HepG2 (cell line): Measurements from ENCODE around the gene PDILT. TPM values are rescaled to one million over a fixed set of nuclear protein-coding genes. Genes with fewer than 3 reads are reported as not detected.

Source experiments
- ATAC-seq: fragments of 200-7000 bp; cut with Tn5 transposase; 3 replicates; pipeline ENCODE4 v1.9.1; 2020; ENCODE audit warnings: mild to moderate bottlenecking, moderate library complexity
- BruUV-seq: library from RNA; stranded (reverse); fragments of 400-500 nt; replicated peaks from 2 replicates; lab custom pipeline; 2021; lab: Mats Ljungman, UMichigan
- CTCF ChIA-PET: fragments of 300-600 bp; formaldehyde crosslinking; extraction: SDS; loops from one replicate; lab custom pipeline; 2021; ENCODE audit warnings: low total read pairs, inconsistent platforms, low intra/inter-chr PET ratio; lab: Yijun Ruan, JAX
- POLR2A ChIA-PET: fragments of 350-600 bp; sonication (Branson Sonifier 250); formaldehyde crosslinking; loops from one replicate; lab custom pipeline; 2020; ENCODE audit warnings: antibody characterized with exemption, inconsistent platforms; lab: Yijun Ruan, JAX
- DNase-seq: peaks from one replicate; pipeline ENCODE4 v3.0.0-alpha.2; 2015; ENCODE audit warnings: low spot score
- FAIRE-seq: peaks from 3 replicates; lab custom pipeline; 2011; peaks lifted over from hg19 to GRCh38; lab: Jason Lieb, UNC
- H2AFZ ChIP-seq: one replicate; pipeline ENCODE4 v1.6.1; 2011; ENCODE audit warnings: low read length, inconsistent platforms
- H3K27ac ChIP-seq: fragments of 300-600 bp; 3 replicates; pipeline ENCODE4 v1.8.0; 2011; ENCODE audit warnings: mixed run types, mild to moderate bottlenecking, mixed read lengths, low read length, inconsistent platforms; ENCODE audit not compliant: insufficient read depth; ENCODE audit errors: extremely low read length
- H3K27me3 ChIP-seq, 2 experiments: fragments of 200-600 bp in 1 of 2; 2 replicates in 1 of 2; 3 replicates in 1 of 2; pipeline versions ENCODE4 v1.6.0 to v1.8.0; 2011; ENCODE audit warnings: low read length in 2 of 2, mild to moderate bottlenecking in 2 of 2, moderate library complexity in 2 of 2, inconsistent platforms in 1 of 2; ENCODE audit not compliant: insufficient read depth in 2 of 2, control insufficient read depth in 1 of 2
- H3K36me3 ChIP-seq, 2 experiments: fragments of 200-600 bp in 1 of 2; replicated peaks in 1 of 2; 2 replicates in 1 of 2; 3 replicates in 1 of 2; pipeline versions ENCODE4 v1.5.1 to v1.8.0; 2011; ENCODE audit warnings: low read length in 2 of 2, inconsistent platforms in 1 of 2; ENCODE audit not compliant: insufficient read depth in 2 of 2, control insufficient read depth in 1 of 2
- H3K4me1 ChIP-seq: 2 replicates; pipeline ENCODE4 v1.5.1; 2012; ENCODE audit warnings: low read length, inconsistent platforms; ENCODE audit not compliant: insufficient read depth
- H3K4me2 ChIP-seq: 2 replicates; pipeline ENCODE4 v1.6.0; 2011; ENCODE audit warnings: low read depth, low read length, inconsistent platforms
- H3K4me3 ChIP-seq, 3 experiments: fragments of 200-600 bp in 1 of 3; sonication (generic), shearing (Covaris generic) in 1 of 3; replicated peaks in 1 of 3; 2 replicates each; pipeline ENCODE4 v1.5.1; 2011 to 2016; ENCODE audit warnings: low read length in 3 of 3, inconsistent platforms in 2 of 3, low read depth in 2 of 3, mild to moderate bottlenecking in 2 of 3, control low read depth in 1 of 3, mixed read lengths in 1 of 3; ENCODE audit not compliant: insufficient read depth in 1 of 3
- H3K79me2 ChIP-seq: one replicate; pipeline ENCODE4 v1.6.1; 2011; ENCODE audit warnings: low read length, inconsistent platforms; ENCODE audit not compliant: insufficient read depth
- H3K9ac ChIP-seq: 2 replicates; pipeline ENCODE4 v1.6.0; 2011; ENCODE audit warnings: mild to moderate bottlenecking, low read depth, low read length, inconsistent platforms; ENCODE audit not compliant: insufficient read depth
- H3K9me3 ChIP-seq: 2 replicates; pipeline ENCODE4 v1.5.1; 2012; ENCODE audit warnings: mild to moderate bottlenecking, low read length
- H4K20me1 ChIP-seq: 2 replicates; pipeline ENCODE4 v1.6.0; 2011; ENCODE audit warnings: inconsistent platforms, mild to moderate bottlenecking, low read length, moderate library complexity; ENCODE audit not compliant: insufficient read depth
- CBFB ChIP-seq: sonication (generic); formaldehyde crosslinking; IDR thresholded peaks from 2 replicates; pipeline ENCODE4 v1.4.0; 2020; ENCODE audit warnings: missing genetic modification reagents
- CREB1 ChIP-seq, 2 experiments: fragments of 450-650 bp in 1 of 2; IDR thresholded peaks; 2 replicates each; pipeline ENCODE4 v1.6.1; 2016 to 2017; ENCODE audit warnings: control low read depth in 1 of 2, mild to moderate bottlenecking in 1 of 2, missing compliant biosample characterization in 1 of 2, missing genetic modification characterization in 1 of 2
- HNRNPL ChIP-seq: fragments of 200-400 bp; formaldehyde crosslinking; IDR thresholded peaks from 2 replicates; pipeline ENCODE4 v1.6.1; 2017; ENCODE audit warnings: mild to moderate bottlenecking, low read depth, low read length
- POLR2G ChIP-seq: fragments of 200-400 bp; formaldehyde crosslinking; IDR thresholded peaks from 2 replicates; pipeline ENCODE4 v1.6.1; 2018; ENCODE audit warnings: mild to moderate bottlenecking, low read depth, low read length, moderate library complexity
- ZNF704 ChIP-seq: sonication (generic); formaldehyde crosslinking; IDR thresholded peaks from 2 replicates; pipeline ENCODE4 v1.8.1; 2023; ENCODE audit warnings: mild to moderate bottlenecking, inconsistent platforms, moderate library complexity, missing genetic modification reagents, borderline replicate concordance
- WGBS: methylation state at CpG from one replicate; pipeline ENCODE4 v1.1.6; 2017; ENCODE audit warnings: low lambda C conversion rate; 5-methylcytosine and 5-hydroxymethylcytosine counted together
- in situ Hi-C: cut with HindIII; loops from 2 replicates; pipeline ENCODE4 v1.10.0; 2017; ENCODE audit warnings: low pct_unique_long_range_greater_than_20kb; ENCODE audit not compliant: extremely low pct_ligation_motif_present
- intact Hi-C: fragments of 100-400 bp; cut with micrococcal nuclease; formaldehyde crosslinking; loops from one replicate; pipeline ENCODE4 v1.10.0; 2022; ENCODE audit not compliant: unreplicated experiment
- polyA plus RNA-seq, 8 experiments: library from polyadenylated mRNA; depleted of rRNA in 3 of 8; stranded (reverse) in 7 of 8; unstranded in 1 of 8; fragments of >200 nt; fragmentation: Illumina TruSeq in 4 of 8; extraction: Trizol in 4 of 8; gene quantifications; 2 replicates each; pipeline versions ENCODE4 v1.2.1 to v1.2.3, GENCODE V29; 2011 to 2016; ENCODE audit warnings: low read depth in 4 of 8, missing spikeins in 1 of 8, mixed read lengths in 1 of 8; ENCODE audit not compliant: insufficient read depth in 1 of 8
- total RNA-seq, 5 experiments: library from RNA; depleted of rRNA; stranded (reverse); fragments of >200 nt; fragmentation: Illumina TruSeq; extraction: Trizol; gene quantifications; 2 replicates each; pipeline ENCODE4 v1.2.3, GENCODE V29; 2016; ENCODE audit warnings: low read depth in 1 of 5

Gene PDILT
- total and polyA plus RNA-seq, 2 of the 13 experiments (the other 11 are each of a cell fraction or from before 2014, with no cell fraction given) = not detected

- ATAC-seq (no peak), FAIRE-seq (no peak), DNase-seq (no peak)
- WGBS = 28% methylated on average over 6 of the region's 6 CpGs
- CTCF ChIA-PET = no interaction called here
- no peaks in the 10 kb centered on the region for H4K20me1 ChIP-seq
- no peaks in the 10 kb centered on the region for H3K79me2 ChIP-seq
- no peak overlapping the region for H3K27ac ChIP-seq
- no peaks in the 10 kb centered on the region for H3K27me3 ChIP-seq
- BruUV-seq = no TSS peak
- in situ Hi-C loops = loop anchor here (25.0 kb wide), 1 partner anchor 722 kb away; no protein-coding TSS in a partner anchor
- H3K4me1 ChIP-seq = no peaks in the 10 kb centered on the region
- no peaks in the 10 kb centered on the region for H3K36me3 ChIP-seq
- intact Hi-C loops = loop anchor here (10.0 kb wide), 1 partner anchor 705 kb away; no protein-coding TSS in a partner anchor
- H3K9ac ChIP-seq = no peak overlapping the region
- POLR2A ChIA-PET = no interaction called here
- no peak overlapping the region for H3K4me2 ChIP-seq
- TF ChIP-seq ZNF704 (CRISPR knock-in tag) = no peak
- no peak for TF ChIP-seq POLR2G
- TF ChIP-seq HNRNPL = no peak
- TF ChIP-seq CBFB (CRISPR knock-in tag) = no peak
- TF ChIP-seq CREB1 (IDR thresholded peaks at IDR 0.05) = no peak
- TF ChIP-seq CREB1 (CRISPR knock-in tag; IDR thresholded peaks at IDR 0.05) = no peak
- no peak overlapping the region for H3K4me3 ChIP-seq
- no peaks in the 10 kb centered on the region for H3K9me3 ChIP-seq
- H2AFZ ChIP-seq = no peak overlapping the region
Measured at GRCh38 chr16:20309786-20310185, 94.8 kb downstream of the PDILT start.

Other genes starting within 250 kb of the PDILT start
- gene GP2, start 77.2 kb downstream of the PDILT start, total RNA-seq (2016; rRNA removed; fragmentation: Illumina TruSeq; extraction: Trizol) = 0.69 and 0.88 TPM in 2 replicates
- 0.15 and 0.25 TPM in 2 replicates for gene GP2, start 77.2 kb downstream of the PDILT start, polyA plus RNA-seq (2011; rRNA removed)
- not detected in 2 replicates for gene UMOD, start 52.0 kb downstream of the PDILT start, total RNA-seq (2016; rRNA removed; fragmentation: Illumina TruSeq; extraction: Trizol)
- not detected in 2 replicates for gene UMOD, start 52.0 kb downstream of the PDILT start, polyA plus RNA-seq (2011; rRNA removed)
- gene ACSM5, start 4.8 kb upstream of the PDILT start, total RNA-seq (2016; rRNA removed; fragmentation: Illumina TruSeq; extraction: Trizol) = 9.1 and 11.1 TPM in 2 replicates
- 15.0 and 21.0 TPM in 2 replicates for gene ACSM5, start 4.8 kb upstream of the PDILT start, polyA plus RNA-seq (2011; rRNA removed)
- gene ACSM2A, start 46.8 kb upstream of the PDILT start, total RNA-seq (2016; rRNA removed; fragmentation: Illumina TruSeq; extraction: Trizol) = 10.6 and 16.3 TPM in 2 replicates
- 11.4 and 20.8 TPM in 2 replicates for gene ACSM2A, start 46.8 kb upstream of the PDILT start, polyA plus RNA-seq (2011; rRNA removed)
- 15.0 and 34.0 TPM in 2 replicates for gene ACSM2B, start 171.6 kb upstream of the PDILT start, total RNA-seq (2016; rRNA removed; fragmentation: Illumina TruSeq; extraction: Trizol)
- gene ACSM2B, start 171.6 kb upstream of the PDILT start, polyA plus RNA-seq (2011; rRNA removed) = 22.9 and 40.2 TPM in 2 replicates